PFSK-1 (cell line): ENCODE results near the gene SKAP2.

Experiments used
- POLR2AphosphoS5 ChIP-seq: IDR thresholded peaks from 2 replicates; pipeline ENCODE4 v1.6.1; 2012; ENCODE audit warnings: low read depth, mild to moderate bottlenecking, control low read depth, low read length, moderate library complexity
- REST ChIP-seq, 2 experiments: IDR thresholded peaks; 2 replicates each; pipeline versions ENCODE4 v1.6.1 to v1.8.0; 2011 to 2012; ENCODE audit warnings: low read depth in 2 of 2, low read length in 2 of 2, control low read depth in 1 of 2, inconsistent platforms in 1 of 2, mild to moderate bottlenecking in 1 of 2, moderate library complexity in 1 of 2; ENCODE audit not compliant: insufficient read depth in 1 of 2
- SIN3A ChIP-seq: IDR thresholded peaks from 2 replicates; pipeline ENCODE4 v1.6.1; 2012; ENCODE audit warnings: mild to moderate bottlenecking, low read length, moderate library complexity, borderline replicate concordance; ENCODE audit not compliant: insufficient read depth
- TAF1 ChIP-seq: IDR thresholded peaks from 2 replicates; pipeline ENCODE4 v1.6.1; 2012; ENCODE audit warnings: low read length, control low read depth, borderline replicate concordance; ENCODE audit not compliant: insufficient read depth

- TF ChIP-seq SIN3A (no peak), REST (IDR thresholded peaks at IDR 0.05; ENCODE audit: insufficient read depth in 1 of 2, low read depth in 2 of 2, low read length in 2 of 2) (no peak), POLR2AphosphoS5 (no peak), TAF1 (no peak)
Measured at GRCh38 chr7:26792576-26792975, 71.8 kb downstream of the SKAP2 start.
